Non-pigmented ciliary epithelial cell (primary cell): Measurements from ENCODE around the gene SORCS3.
"Not testable (repeated sequence)": the region's sequence is repeated elsewhere in the genome, so short reads cannot be mapped to it uniquely, and the experiment has no call there.

ENCODE experiments used
- DNase-seq: peaks from one replicate; pipeline ENCODE4 v3.0.0-alpha.2; 2010; ENCODE audit warnings: low read depth

Gene SORCS3

GRCh38 chr10:104690959-104691358 lies 49.9 kb downstream of the SORCS3 start:
- no peak for DNase-seq

- no peak for DNase-seq
These were observed 53.0 kb downstream of the SORCS3 start for GRCh38 chr10:104694074-104694473.

- not testable (repeated sequence) for DNase-seq
These were observed 62.2 kb downstream of the SORCS3 start for GRCh38 chr10:104703262-104703661.

- no peak for DNase-seq
These were observed 65.8 kb downstream of the SORCS3 start for GRCh38 chr10:104706886-104707285.

GRCh38 chr10:104707602-104708459 lies 66.7 kb downstream of the SORCS3 start:
- no peak for DNase-seq

- DNase-seq, result no peak
These were observed 70.2 kb downstream of the SORCS3 start for GRCh38 chr10:104711302-104711721.

GRCh38 chr10:104730593-104730992 lies 89.5 kb downstream of the SORCS3 start:
- DNase-seq, result not testable (repeated sequence)

- no peak for DNase-seq
These were observed 90.1 kb downstream of the SORCS3 start for GRCh38 chr10:104731192-104731591.

GRCh38 chr10:104732222-104732621 lies 91.1 kb downstream of the SORCS3 start:
- no peak for DNase-seq

- no peak for DNase-seq
These were observed 93.3 kb downstream of the SORCS3 start for GRCh38 chr10:104734433-104734832.

GRCh38 chr10:104735036-104735756 lies 94.1 kb downstream of the SORCS3 start:
- DNase-seq, result no peak

GRCh38 chr10:104735757-104736391 lies 94.8 kb downstream of the SORCS3 start:
- no peak for DNase-seq

- DNase-seq, result no peak
These were observed 100.0 kb downstream of the SORCS3 start for GRCh38 chr10:104741127-104741526.

GRCh38 chr10:104744052-104744451 lies 103.0 kb downstream of the SORCS3 start:
- DNase-seq, result no peak

GRCh38 chr10:104750291-104750690 lies 109.2 kb downstream of the SORCS3 start:
- DNase-seq, result no peak

GRCh38 chr10:104762793-104763192 lies 121.7 kb downstream of the SORCS3 start:
- no peak for DNase-seq

- DNase-seq, result no peak
These were observed 125.3 kb downstream of the SORCS3 start for GRCh38 chr10:104766341-104766740.

- no peak for DNase-seq
These were observed 126.2 kb downstream of the SORCS3 start for GRCh38 chr10:104767282-104767681.

- no peak for DNase-seq
These were observed 126.7 kb downstream of the SORCS3 start for GRCh38 chr10:104767745-104768144.

GRCh38 chr10:104773105-104773504 lies 132.0 kb downstream of the SORCS3 start:
- DNase-seq, result no peak

GRCh38 chr10:104774234-104774633 lies 133.1 kb downstream of the SORCS3 start:
- DNase-seq, result no peak

GRCh38 chr10:104777086-104777799 lies 136.2 kb downstream of the SORCS3 start:
- DNase-seq, result no peak
